IMR-90 (cell line): ENCODE data around the gene DPEP1.

ENCODE experiments used
- POLR2A ChIP-seq: IDR thresholded peaks from 2 replicates; pipeline ENCODE4 v1.6.1; 2012; ENCODE audit warnings: mild to moderate bottlenecking, low read depth, low read length
- TF ChIP-seq, protein P1 (sequence below): conservative IDR thresholded peaks from 2 replicates; pipeline ENCODE4 v1.5.1; 2012; ENCODE audit warnings: mild to moderate bottlenecking, low read depth, low read length, improper control_type of control experiment

DNA sequence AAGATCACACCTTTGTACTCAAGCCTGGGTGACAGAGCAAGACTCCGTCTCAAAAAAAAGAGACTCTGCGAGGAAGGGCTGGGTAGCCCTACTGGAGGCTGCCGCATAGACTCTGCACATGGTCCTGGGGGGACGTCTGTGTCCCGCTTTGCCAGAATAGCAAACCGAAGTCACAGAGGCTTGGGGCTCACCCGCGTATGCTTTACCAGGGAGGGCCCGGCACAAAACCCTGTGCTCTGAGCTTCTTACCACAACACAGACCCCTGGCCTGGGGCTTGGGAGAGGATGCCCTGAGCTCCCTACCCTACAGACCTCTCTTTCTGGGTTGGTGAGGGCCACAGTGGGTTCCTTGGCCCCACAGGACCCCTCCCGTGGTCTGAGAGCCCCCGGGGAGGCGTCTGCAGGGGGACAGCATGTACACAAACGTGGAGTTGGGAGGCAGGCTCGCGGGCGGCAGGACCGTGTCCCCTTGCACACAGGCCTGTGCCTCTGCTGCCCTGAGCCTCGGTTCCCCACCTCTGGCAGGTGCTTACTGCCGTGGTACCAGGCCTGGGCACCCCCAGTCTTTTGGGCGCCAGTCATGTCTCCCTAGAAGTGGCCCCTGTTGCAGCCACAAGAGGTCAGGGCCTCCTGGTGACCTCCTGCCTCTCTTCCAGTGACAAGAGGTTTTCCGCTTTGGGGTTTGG lies 24.1 kb upstream of the DPEP1 start:
- TF ChIP-seq POLR2A = no peak
- TF ChIP-seq, protein P1, sequence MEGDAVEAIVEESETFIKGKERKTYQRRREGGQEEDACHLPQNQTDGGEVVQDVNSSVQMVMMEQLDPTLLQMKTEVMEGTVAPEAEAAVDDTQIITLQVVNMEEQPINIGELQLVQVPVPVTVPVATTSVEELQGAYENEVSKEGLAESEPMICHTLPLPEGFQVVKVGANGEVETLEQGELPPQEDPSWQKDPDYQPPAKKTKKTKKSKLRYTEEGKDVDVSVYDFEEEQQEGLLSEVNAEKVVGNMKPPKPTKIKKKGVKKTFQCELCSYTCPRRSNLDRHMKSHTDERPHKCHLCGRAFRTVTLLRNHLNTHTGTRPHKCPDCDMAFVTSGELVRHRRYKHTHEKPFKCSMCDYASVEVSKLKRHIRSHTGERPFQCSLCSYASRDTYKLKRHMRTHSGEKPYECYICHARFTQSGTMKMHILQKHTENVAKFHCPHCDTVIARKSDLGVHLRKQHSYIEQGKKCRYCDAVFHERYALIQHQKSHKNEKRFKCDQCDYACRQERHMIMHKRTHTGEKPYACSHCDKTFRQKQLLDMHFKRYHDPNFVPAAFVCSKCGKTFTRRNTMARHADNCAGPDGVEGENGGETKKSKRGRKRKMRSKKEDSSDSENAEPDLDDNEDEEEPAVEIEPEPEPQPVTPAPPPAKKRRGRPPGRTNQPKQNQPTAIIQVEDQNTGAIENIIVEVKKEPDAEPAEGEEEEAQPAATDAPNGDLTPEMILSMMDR = no peak
